GM13976 (cell line): ENCODE results near the gene RIGI.
"Not testable (repeated sequence)": the region's sequence is repeated elsewhere in the genome, so short reads cannot be mapped to it uniquely, and the experiment has no call there.

Experiments
- DNase-seq: peaks from one replicate; pipeline ENCODE4 v3.0.0; 2012; ENCODE audit warnings: low spot score
- CTCF ChIP-seq: IDR thresholded peaks from 2 replicates; pipeline ENCODE4 v1.5.1; 2012; ENCODE audit warnings: borderline replicate concordance, mild to moderate bottlenecking; ENCODE audit not compliant: insufficient read depth; ENCODE audit errors: extremely low read depth, missing control alignments, control extremely low read depth
- in situ Hi-C: fragments of 300-500 bp; cut with MboI; formaldehyde crosslinking; loops from one replicate; pipeline ENCODE4 v1.12.0; 2022; ENCODE audit warnings: low sequenced_read_pairs, mixed read lengths, inconsistent platforms; ENCODE audit not compliant: unreplicated experiment

The RIGI gene

GRCh38 chr9:32533336-32533735, 7.3 kb upstream of the RIGI start:
- TF ChIP-seq CTCF = no peak
- in situ Hi-C loops = no loop called here
- DNase-seq = no peak

- no peak for DNase-seq
- in situ Hi-C loops = no loop called here
- no peak for TF ChIP-seq CTCF
Observed at GRCh38 chr9:32526707-32527048, 682 bp upstream of the RIGI start.

- TF ChIP-seq CTCF = no peak
- in situ Hi-C loops = no loop called here
- DNase-seq = no peak
Observed at GRCh38 chr9:32525709-32526030, 326 bp downstream of the RIGI start.

- TF ChIP-seq CTCF = no peak
- DNase-seq = no peak
- in situ Hi-C loops = no loop called here
Observed at GRCh38 chr9:32524892-32525708, 896 bp downstream of the RIGI start.

DNA sequence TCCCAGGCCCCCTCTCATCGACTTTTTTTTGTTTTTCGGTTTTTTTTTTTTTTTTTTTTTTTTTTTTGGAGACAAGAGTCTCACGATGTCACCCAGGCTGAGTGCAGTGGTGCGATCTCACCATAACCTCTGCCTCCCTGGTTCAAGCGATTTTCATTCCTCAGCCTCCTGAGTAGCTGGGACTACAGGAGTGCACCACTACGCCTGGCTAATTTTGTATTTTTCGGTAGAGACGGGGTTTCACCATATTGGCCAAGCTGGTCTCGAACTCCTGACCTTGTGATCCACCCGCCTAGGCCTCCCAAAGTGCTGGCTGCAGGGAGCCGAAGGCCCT, 1.5 kb downstream of the RIGI start:
- in situ Hi-C loops, DNase-seq: not testable (repeated sequence)

DNA sequence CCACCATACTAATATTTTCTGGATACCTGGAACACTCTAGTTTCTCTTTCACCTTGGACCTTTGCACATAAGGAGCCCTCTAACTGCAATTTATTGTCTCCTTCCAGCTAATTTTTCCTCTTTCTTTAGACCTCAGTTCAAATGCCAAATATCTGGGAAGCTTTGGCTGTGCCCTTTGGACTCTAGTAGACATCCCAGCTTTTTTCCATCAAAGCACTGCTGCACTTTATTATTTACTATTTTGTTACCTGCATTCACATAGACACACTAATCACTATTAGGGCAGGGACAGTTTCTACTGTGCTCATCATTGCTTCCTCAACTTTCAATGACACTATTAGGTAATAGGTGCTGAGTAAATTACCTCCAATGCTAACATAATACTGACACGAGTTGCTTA, 2.1 kb downstream of the RIGI start:
- DNase-seq = no peak
- in situ Hi-C loops = no loop called here
- TF ChIP-seq CTCF = no peak

- no peak for TF ChIP-seq CTCF
- in situ Hi-C loops = no loop called here
- DNase-seq = no peak
Observed at GRCh38 chr9:32518276-32518675, 7.7 kb downstream of the RIGI start.
